Measurements from ENCODE around the gene ICAM1. TPM values are rescaled to one million over a fixed set of nuclear protein-coding genes. Genes with fewer than 3 reads are reported as not detected.
A peak's percentile ranks its signal among the peaks of the same experiment; 100 is the strongest.

The ICAM1 gene
- total RNA-seq, 3 donors from 2014 or later = 20.6 to 52.2 (median 20.8) TPM

DNA sequence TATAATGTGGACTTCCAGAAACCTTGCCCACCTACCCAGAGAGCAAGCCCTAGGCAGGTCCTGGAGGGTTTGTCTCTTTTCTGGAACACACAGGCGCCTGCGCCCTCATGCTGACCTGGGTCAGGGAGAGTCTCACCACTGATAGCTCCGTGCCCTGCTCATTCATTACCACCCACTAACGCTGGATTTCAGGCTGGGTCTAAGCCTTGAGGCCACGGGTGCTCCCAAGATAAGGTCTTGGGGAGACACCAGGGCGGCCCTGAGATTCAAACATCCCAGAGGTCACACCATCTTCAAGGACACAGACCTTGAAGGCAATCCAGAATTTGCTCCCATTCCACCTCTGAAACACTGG is 44.9 kb upstream of the ICAM1 start:
- intact Hi-C loops (cut with DNase I; ENCODE audit: low total_unique reads) = no loop called here
- Histone ChIP-seq H3K4me3 (peak overlapping the region in 1 of 3 donors; percentile 61), H3K9me3 (no peaks in the 10 kb centered on the region), H3K36me3 (no peaks in the 10 kb centered on the region), H3K27ac (peak overlapping the region; percentile 90 to 92), H3K27me3 (no peaks in the 10 kb centered on the region), H3K4me1 (peaks cover 7 to 9% of the 10 kb centered on the region in 2 donors)
- DNase-seq (ENCODE audit: low spot score in 2 of 2) = no peak
- TF ChIP-seq POLR2A (IDR thresholded peaks at IDR 0.05) (no peak), POLR2AphosphoS5 (IDR thresholded peaks at IDR 0.05) (no peak)

GRCh38 chr19:10226376-10227025 is 44.4 kb upstream of the ICAM1 start:
- H3K4me3 ChIP-seq = peak overlapping the region; percentile 22 to 61 (median 29)

GRCh38 chr19:10227026-10227971 is 43.6 kb upstream of the ICAM1 start:
- intact Hi-C loops (cut with DNase I; ENCODE audit: low total_unique reads) = no loop called here
- H3K36me3 ChIP-seq = no peaks in the 10 kb centered on the region
- peaks cover 7 to 9% of the 10 kb centered on the region in 2 donors for H3K4me1 ChIP-seq
- peak overlapping the region; percentile 22 to 61 (median 29) for H3K4me3 ChIP-seq
- no peaks in the 10 kb centered on the region for H3K9me3 ChIP-seq
- DNase-seq (ENCODE audit: low spot score in 2 of 2) = peak in 1 of 2 donors; percentile 78
- no peak for TF ChIP-seq CTCF (IDR thresholded peaks at IDR 0.05)
- TF ChIP-seq POLR2AphosphoS5 (IDR thresholded peaks at IDR 0.05) = peak in 2 of 3 donors; percentile 15 to 31
- TF ChIP-seq POLR2A (IDR thresholded peaks at IDR 0.05) = no peak
- peak overlapping the region; percentile 90 to 92 for H3K27ac ChIP-seq
- H3K27me3 ChIP-seq = no peaks in the 10 kb centered on the region

More at GRCh38 chr19:10226376-10227025, 44.4 kb upstream of the ICAM1 start:
- TF ChIP-seq POLR2AphosphoS5 (IDR thresholded peaks at IDR 0.05) = peak; percentile 65 to 80 (median 75)
- no peak for TF ChIP-seq CTCF (IDR thresholded peaks at IDR 0.05)
- peaks cover 7 to 9% of the 10 kb centered on the region in 2 donors for H3K4me1 ChIP-seq
- peak; percentile 54 to 62 for DNase-seq (ENCODE audit: low spot score in 2 of 2)
- no peaks in the 10 kb centered on the region for H3K36me3 ChIP-seq
- intact Hi-C loops (cut with DNase I; ENCODE audit: low total_unique reads) = no loop called here
- no peaks in the 10 kb centered on the region for H3K27me3 ChIP-seq
- no peaks in the 10 kb centered on the region for H3K9me3 ChIP-seq
- peak overlapping the region; percentile 90 to 92 for H3K27ac ChIP-seq

GRCh38 chr19:10228393-10228792 is 42.5 kb upstream of the ICAM1 start:
- H3K36me3 ChIP-seq = no peaks in the 10 kb centered on the region
- TF ChIP-seq POLR2AphosphoS5 (IDR thresholded peaks at IDR 0.05) (no peak), POLR2A (IDR thresholded peaks at IDR 0.05) (no peak), CTCF (IDR thresholded peaks at IDR 0.05) (no peak)
- no peak for DNase-seq (ENCODE audit: low spot score in 2 of 2)
- intact Hi-C loops (cut with DNase I; ENCODE audit: low total_unique reads) = no loop called here
- H3K9me3 ChIP-seq = no peaks in the 10 kb centered on the region
- H3K27me3 ChIP-seq = no peaks in the 10 kb centered on the region
- H3K27ac ChIP-seq = peak overlapping the region; percentile 92 to 96
- peak overlapping the region in 1 of 3 donors; percentile 91 for H3K4me3 ChIP-seq
- H3K4me1 ChIP-seq = peaks cover 7 to 9% of the 10 kb centered on the region in 2 donors

GRCh38 chr19:10228920-10229319 is 42.0 kb upstream of the ICAM1 start:
- H3K9me3 ChIP-seq = no peaks in the 10 kb centered on the region
- DNase-seq (ENCODE audit: low spot score in 2 of 2) = no peak
- H3K4me3 ChIP-seq = peak overlapping the region in 1 of 3 donors; percentile 91
- H3K4me1 ChIP-seq = peaks cover 7 to 9% of the 10 kb centered on the region in 2 donors
- no peaks in the 10 kb centered on the region for H3K36me3 ChIP-seq
- TF ChIP-seq POLR2AphosphoS5 (IDR thresholded peaks at IDR 0.05) (no peak), CTCF (IDR thresholded peaks at IDR 0.05) (peak in 2 of 3 donors; percentile 26 to 38)
- H3K27me3 ChIP-seq = no peaks in the 10 kb centered on the region
- intact Hi-C loops (cut with DNase I; ENCODE audit: low total_unique reads) = no loop called here
- peak overlapping the region; percentile 92 to 96 for H3K27ac ChIP-seq
